ENCODE results near the gene PRSS57. TPM values are rescaled to one million over a fixed set of nuclear protein-coding genes. Genes with fewer than 3 reads are reported as not detected.
A peak's percentile ranks its signal among the peaks of the same experiment; 100 is the strongest.
"Not testable (repeated sequence)": the region's sequence is repeated elsewhere in the genome, so short reads cannot be mapped to it uniquely, and the experiment has no call there.

PRSS57 gene
- total RNA-seq, 2 experiments from 2014 or later = not detected

DNA sequence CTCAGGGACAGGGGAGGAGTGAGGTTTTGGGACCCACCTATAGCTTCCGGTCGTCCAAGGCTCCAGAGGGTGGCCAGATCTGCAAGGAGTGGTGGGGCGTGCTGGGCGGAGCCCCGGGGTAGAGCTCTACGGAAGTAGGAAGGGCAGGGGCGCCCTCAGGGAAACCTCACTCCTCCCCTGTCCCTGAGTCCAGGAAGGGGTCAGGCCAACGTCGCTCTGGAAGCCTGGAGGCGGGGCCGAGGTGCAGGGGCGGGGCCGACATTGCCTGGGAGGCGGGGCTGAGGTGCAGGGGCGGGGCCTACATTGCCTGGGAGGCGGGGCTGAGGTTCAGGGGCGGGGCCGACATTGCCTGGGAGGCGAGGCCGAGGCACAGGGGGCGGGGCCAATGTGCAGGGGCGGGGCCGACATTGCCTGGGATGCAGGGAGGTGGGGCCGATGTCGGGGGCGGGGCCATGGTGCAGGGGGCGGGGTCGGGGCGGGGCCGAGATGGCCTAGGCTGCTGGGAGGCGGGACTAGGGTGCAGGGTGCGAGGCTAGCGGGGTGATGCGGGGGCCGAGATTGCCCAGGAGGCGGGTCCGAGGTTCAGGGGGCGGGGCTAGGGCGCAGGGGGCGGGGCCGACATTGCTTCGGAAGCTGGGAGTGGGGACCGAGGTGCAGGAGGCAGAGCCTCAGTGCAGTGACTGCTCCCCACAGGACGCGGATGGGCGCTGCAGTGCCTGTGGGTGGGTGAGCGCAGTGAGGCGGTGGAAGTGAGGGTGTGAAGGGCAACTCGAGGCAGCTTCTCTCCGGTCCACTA lies 8.6 kb upstream of the PRSS57 start:
- peak; percentile 78 for DNase-seq
- intact Hi-C loops (cut with micrococcal nuclease) = no loop called here
- CTCF ChIA-PET = no interaction called here
- no peak overlapping the region for H3K4me3 Mint-ChIP-seq
- POLR2A ChIA-PET = interaction anchor here (1.0 kb wide), 1 partner anchor 361 kb away, joined by 3 read pairs; no protein-coding TSS in a partner anchor
- no peaks in the 10 kb centered on the region for H3K9me3 Mint-ChIP-seq
- no peak overlapping the region for H3K27ac Mint-ChIP-seq
- H3K4me1 Mint-ChIP-seq (ENCODE audit: low read depth) = peaks cover 8% of the 10 kb centered on the region
- peaks cover 7% of the 10 kb centered on the region for H3K27me3 Mint-ChIP-seq
- no peaks in the 10 kb centered on the region for H3K36me3 Mint-ChIP-seq

DNA sequence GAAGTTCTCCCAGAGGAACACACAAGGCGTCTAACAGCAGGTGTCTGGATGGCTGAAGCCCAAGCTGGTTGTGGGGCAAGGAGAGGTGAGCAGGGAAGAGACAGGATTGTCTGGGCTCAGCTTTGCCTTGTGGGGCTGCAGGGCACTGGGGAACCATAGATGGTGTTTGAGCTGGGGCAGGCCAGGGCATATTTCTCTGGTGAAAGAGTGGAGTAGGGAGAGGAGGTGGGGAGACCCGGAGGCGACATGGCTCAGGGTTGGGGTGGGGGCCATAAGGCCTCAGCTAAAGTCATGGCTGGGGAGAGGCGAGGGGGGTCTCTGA lies 8.0 kb upstream of the PRSS57 start:
- intact Hi-C loops (cut with micrococcal nuclease) = no loop called here
- CTCF ChIA-PET = interaction anchor here (0.6 kb wide), 1 partner anchor 31 kb away, joined by 4 read pairs; no protein-coding TSS in a partner anchor
- no peak overlapping the region for H3K27ac Mint-ChIP-seq
- no peak for DNase-seq
- no peaks in the 10 kb centered on the region for H3K36me3 Mint-ChIP-seq
- POLR2A ChIA-PET = interaction anchor here (1.0 kb wide), 1 partner anchor 362 kb away, joined by 3 read pairs; no protein-coding TSS in a partner anchor
- peak overlapping the region; percentile 16 for H3K4me3 Mint-ChIP-seq
- peaks cover 8% of the 10 kb centered on the region for H3K4me1 Mint-ChIP-seq (ENCODE audit: low read depth)
- no peaks in the 10 kb centered on the region for H3K9me3 Mint-ChIP-seq
- peaks cover 7% of the 10 kb centered on the region for H3K27me3 Mint-ChIP-seq

DNA sequence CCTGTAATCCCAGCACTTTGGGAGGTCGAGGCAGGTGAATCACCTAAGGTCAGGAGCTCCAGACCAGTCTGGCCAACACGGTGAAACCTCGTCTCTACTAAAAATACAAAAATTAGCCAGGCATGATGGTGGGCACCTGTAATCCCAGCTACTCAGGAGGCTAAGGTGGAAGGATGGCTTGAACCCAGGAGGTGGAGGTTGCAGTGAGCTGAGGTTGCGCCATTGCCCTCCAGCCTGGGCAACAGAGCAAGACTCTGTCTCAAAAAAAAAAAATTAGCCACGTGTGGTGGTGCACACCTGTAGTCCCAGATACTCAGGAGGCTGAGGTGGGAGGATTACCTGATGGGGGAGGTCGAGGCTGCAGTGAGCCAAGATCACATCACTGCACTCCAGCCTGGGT lies 7.6 kb upstream of the PRSS57 start:
- POLR2A ChIA-PET = interaction anchor here (1.0 kb wide), 1 partner anchor 362 kb away, joined by 3 read pairs; no protein-coding TSS in a partner anchor
- H3K27me3 Mint-ChIP-seq; H3K4me1 Mint-ChIP-seq (ENCODE audit: low read depth); H3K36me3 Mint-ChIP-seq; H3K27ac Mint-ChIP-seq; DNase-seq; H3K4me3 Mint-ChIP-seq; intact Hi-C loops (cut with micrococcal nuclease); H3K9me3 Mint-ChIP-seq: not testable (repeated sequence)
- CTCF ChIA-PET = interaction anchor here (0.6 kb wide), 1 partner anchor 30 kb away, joined by 4 read pairs; no protein-coding TSS in a partner anchor

DNA sequence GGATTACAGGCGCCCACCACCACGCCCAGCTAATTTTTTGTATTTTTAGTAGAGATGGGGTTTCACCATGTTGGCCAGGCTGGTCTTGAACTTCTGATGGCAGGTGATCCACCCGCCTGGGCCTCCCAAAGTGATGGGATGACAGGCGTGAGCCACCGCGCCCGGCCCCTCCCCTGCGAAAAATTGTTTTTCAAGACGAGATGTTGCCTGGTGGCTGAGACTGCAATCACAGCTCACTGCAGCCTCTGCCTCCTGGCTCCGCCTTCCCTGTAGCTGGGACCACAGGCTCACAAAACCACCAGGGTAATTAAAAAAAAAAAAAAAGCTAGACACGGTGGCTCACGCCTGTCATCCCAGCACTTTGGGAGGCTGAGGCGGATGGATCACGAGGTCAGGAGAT lies 4.6 kb upstream of the PRSS57 start:
- H3K27ac Mint-ChIP-seq; intact Hi-C loops (cut with micrococcal nuclease); H3K9me3 Mint-ChIP-seq; H3K4me1 Mint-ChIP-seq (ENCODE audit: low read depth); H3K4me3 Mint-ChIP-seq; CTCF ChIA-PET; DNase-seq; H3K36me3 Mint-ChIP-seq: not testable (repeated sequence)
- H3K27me3 Mint-ChIP-seq = peaks cover 14% of the 10 kb centered on the region
- POLR2A ChIA-PET = interaction anchor here (0.6 to 0.7 kb wide), 2 partner anchors 22 to 295 kb away, joined by 3 to 4 read pairs; no protein-coding TSS in a partner anchor

DNA sequence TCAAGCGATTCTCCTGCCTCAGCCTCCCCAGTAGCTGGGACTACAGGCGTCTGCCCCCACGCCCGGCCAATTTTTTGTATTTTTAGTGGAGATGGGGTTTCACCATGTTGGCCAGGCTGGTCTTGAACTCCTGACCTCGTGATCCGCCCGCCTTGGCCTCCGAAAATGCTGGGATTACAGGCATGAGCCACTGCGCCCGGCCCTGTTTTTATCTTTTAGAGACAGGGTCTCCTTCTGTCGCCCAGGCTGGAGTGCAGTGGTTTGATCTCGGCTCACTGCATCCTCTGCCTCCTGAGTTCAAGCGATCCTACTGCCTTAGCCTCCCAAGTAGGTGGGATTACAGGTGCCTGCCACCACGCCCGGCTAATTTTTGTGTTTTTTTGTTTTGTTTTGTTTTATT lies 3.3 kb upstream of the PRSS57 start:
- CTCF ChIA-PET; DNase-seq; H3K36me3 Mint-ChIP-seq; H3K4me3 Mint-ChIP-seq; intact Hi-C loops (cut with micrococcal nuclease); H3K27ac Mint-ChIP-seq; POLR2A ChIA-PET; H3K4me1 Mint-ChIP-seq (ENCODE audit: low read depth); H3K9me3 Mint-ChIP-seq: not testable (repeated sequence)
- peaks cover 20% of the 10 kb centered on the region for H3K27me3 Mint-ChIP-seq

DNA sequence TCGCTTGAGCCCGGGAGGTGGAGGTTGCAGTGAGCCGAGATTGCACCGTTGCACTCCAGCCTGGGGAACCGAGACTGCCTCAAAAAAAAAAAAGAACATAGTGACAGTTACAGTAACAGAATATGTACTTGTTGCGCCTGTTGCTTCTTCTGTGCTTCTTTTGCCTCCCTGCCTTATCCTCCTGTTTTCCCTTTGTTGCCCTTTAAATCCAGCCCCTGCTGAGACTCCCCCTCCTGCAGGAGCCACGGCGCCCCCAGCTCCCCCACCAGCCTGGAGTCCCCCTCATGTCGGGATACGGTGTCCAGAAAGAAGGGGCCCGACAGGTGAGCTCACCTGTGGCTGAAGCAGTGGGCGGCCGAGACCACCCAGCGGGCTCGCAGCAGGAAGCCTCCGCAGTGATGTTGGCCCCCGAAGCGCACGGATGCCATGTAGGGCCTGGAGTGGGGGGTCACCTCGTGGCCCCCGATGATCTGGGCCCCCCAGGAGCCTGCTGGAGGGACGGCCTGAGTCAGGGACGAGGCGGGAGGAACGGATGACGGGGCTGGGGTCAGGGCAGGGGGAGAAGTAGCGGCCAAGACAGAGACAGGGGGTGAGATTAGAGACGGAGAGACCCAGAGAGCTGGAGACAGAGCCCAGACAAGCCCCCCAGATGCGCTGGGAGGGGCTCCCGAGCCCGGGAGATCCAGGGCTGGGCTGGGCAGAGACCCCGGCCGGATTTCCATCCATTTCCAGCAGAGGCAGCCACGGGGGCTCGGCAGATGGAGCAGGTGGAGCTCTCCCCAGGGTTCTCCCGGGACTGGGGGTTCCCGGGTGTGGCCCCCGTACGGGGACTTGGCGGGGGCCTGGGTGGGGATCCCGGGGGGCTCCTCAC lies 536 bp downstream of the PRSS57 start:
- intact Hi-C loops (cut with micrococcal nuclease) = no loop called here
- Mint-ChIP-seq H3K4me3 (no peak overlapping the region), H3K9me3 (no peaks in the 10 kb centered on the region), H3K4me1 (ENCODE audit: low read depth) (peaks cover 4% of the 10 kb centered on the region), H3K27ac (no peak overlapping the region), H3K36me3 (no peaks in the 10 kb centered on the region), H3K27me3 (peaks cover 20% of the 10 kb centered on the region)
- ChIA-PET CTCF (interaction anchor here (1.4 kb wide), 1 partner anchor 39 kb away, joined by 3 read pairs; no protein-coding TSS in a partner anchor), POLR2A (no interaction called here)
- no peak for DNase-seq

DNA sequence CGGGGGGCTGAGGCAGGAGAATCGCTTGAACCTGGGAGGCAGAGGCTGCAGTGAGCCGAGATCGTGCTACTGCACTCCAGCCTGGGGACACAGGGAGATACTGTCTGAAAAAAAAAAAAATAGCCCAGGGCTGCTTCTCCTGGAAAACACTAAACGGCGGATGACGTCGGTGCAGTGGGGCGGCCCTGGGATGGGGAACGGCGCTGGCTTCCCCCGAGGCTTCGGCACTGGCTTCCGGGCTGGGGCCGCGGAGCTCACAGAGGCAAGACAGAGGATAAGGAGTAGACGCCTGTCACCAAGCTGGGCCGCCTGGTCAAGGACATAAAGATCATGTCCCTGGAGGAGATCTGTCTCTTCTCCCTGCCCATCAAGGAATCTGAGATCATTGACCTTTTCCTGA lies 5.0 kb downstream of the PRSS57 start:
- intact Hi-C loops (cut with micrococcal nuclease) = no loop called here

DNA sequence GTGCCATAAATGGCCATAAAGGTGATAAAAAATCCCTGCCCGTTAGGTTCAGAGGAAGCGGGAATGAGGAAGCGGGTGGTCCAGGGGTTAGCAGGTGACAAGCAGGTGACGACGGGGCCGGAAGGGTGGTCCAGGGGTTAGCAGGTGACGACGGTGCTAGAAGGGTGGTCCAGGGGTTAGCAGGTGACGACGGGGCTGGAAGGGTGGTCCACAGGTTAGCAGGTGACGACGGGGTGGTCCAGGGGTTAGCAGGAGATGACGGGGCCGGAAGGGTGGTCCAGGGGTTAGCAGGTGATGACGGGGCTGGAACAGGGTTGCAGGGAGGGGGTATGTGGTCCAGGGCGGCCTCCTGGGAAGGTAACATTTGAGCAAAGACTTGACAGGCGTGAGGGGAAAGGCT lies 6.3 kb downstream of the PRSS57 start:
- intact Hi-C loops (cut with micrococcal nuclease) = no loop called here
- Mint-ChIP-seq H3K9me3 (no peaks in the 10 kb centered on the region), H3K27ac (no peak overlapping the region), H3K36me3 (no peaks in the 10 kb centered on the region), H3K4me3 (no peak overlapping the region), H3K27me3 (no peaks in the 10 kb centered on the region), H3K4me1 (ENCODE audit: low read depth) (no peaks in the 10 kb centered on the region)
- ChIA-PET POLR2A (no interaction called here), CTCF (no interaction called here)
- DNase-seq = no peak

More for the DNA sequence above, 5.0 kb downstream of the PRSS57 start:
- Mint-ChIP-seq H3K4me1 (ENCODE audit: low read depth) (peaks cover 2% of the 10 kb centered on the region), H3K27ac (no peak overlapping the region), H3K27me3 (peaks cover 6% of the 10 kb centered on the region), H3K9me3 (no peaks in the 10 kb centered on the region), H3K4me3 (no peak overlapping the region), H3K36me3 (no peaks in the 10 kb centered on the region)
- DNase-seq = no peak
- ChIA-PET CTCF (no interaction called here), POLR2A (no interaction called here)

DNA sequence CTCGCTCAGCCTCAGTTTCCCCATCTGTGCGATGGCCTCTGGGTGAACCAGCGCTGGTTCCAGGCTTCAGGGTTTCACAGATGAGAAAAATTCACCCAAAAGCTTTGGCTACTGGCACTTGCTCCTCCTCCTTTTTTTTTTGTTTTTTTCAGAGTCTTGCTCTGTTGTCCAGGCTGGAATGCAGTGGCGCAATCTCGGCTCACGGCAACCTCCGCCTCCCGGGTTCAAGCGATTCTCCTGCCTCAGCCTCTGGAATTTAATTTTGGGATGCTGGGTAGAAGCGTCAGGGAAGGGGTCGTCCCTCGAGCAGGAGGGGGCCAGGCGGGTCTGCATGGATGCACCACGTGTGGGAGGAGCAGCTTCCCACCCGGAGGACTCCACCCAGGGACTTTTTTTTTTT lies 7.0 kb downstream of the PRSS57 start:
- no peak overlapping the region for H3K4me3 Mint-ChIP-seq
- intact Hi-C loops (cut with micrococcal nuclease) = no loop called here
- H3K9me3 Mint-ChIP-seq = no peaks in the 10 kb centered on the region
- ChIA-PET POLR2A (no interaction called here), CTCF (interaction anchor here (1.0 kb wide), 1 partner anchor 46 kb away, joined by 3 read pairs; no protein-coding TSS in a partner anchor)
- H3K4me1 Mint-ChIP-seq (ENCODE audit: low read depth) = no peaks in the 10 kb centered on the region
- no peaks in the 10 kb centered on the region for H3K27me3 Mint-ChIP-seq
- no peak overlapping the region for H3K27ac Mint-ChIP-seq
- no peaks in the 10 kb centered on the region for H3K36me3 Mint-ChIP-seq
- no peak for DNase-seq

DNA sequence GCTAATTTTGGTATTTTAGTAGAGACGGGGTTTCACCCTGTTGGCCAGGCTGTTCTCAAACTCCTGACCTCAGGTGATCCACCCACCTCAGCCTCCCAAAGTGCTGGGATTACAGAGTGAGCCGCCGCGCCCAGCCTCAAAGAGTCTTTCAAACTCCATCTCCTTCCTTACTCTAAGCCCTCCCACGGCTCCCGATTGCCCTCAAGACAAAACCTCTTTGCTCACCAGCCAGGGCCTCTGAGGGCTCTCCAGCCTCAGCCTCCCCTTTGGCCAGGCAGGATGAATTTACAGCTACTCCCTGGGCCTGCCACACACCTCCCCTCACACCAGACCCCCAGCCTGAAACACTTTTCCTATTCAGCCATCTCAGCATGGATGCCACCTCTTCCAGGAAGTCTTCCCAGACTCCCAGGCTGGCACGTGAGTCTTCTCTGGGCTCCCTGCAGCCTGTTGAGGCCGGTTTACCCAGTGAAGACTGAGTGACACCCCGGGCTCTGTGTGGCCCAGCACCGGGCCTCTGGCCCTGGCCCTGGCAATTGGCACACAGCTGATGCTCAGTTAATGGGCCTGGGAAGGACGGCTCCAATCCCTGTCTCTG lies 7.6 kb downstream of the PRSS57 start:
- Mint-ChIP-seq H3K36me3 (no peaks in the 10 kb centered on the region), H3K27me3 (no peaks in the 10 kb centered on the region), H3K27ac (no peak overlapping the region), H3K9me3 (no peaks in the 10 kb centered on the region), H3K4me3 (no peak overlapping the region), H3K4me1 (ENCODE audit: low read depth) (no peaks in the 10 kb centered on the region)
- POLR2A ChIA-PET = no interaction called here
- intact Hi-C loops (cut with micrococcal nuclease) = no loop called here
- DNase-seq = no peak
- CTCF ChIA-PET = interaction anchor here (1.0 kb wide), 1 partner anchor 47 kb away, joined by 3 read pairs; no protein-coding TSS in a partner anchor

DNA sequence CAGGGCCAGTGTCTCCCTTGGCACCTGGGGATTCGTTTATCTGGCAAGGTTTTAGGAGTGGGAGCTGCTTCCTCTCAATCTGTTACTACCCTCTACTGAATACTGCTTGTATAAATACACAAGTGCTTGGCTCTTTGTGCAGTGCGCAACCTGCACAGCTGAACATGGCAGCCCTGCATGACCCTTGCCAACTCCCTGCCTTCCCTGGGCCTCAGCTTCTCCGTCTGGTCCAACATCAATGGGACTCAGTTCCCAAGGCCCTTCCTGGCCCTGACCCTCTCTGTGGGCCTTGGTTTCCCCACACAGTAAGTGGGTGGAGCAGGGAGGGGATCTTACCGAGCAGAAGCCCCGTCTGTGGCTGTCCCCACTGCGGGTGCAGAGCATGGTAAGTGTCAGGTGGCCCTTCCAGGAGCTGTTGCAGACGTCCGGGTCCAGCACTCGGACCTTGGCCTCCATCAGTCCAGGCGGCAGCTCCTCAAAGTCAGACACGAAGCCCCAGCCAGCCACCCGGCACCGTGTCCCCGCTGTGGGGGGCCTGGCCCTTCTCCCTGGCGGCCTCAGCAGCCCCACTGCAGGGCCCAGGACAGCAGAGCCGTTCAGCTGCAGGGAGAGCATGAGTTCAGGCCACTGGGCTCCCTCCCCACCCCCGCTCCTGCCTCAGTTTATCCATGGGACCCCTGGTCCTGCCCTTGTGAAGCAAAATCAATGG lies 8.5 kb downstream of the PRSS57 start:
- CTCF ChIA-PET = no interaction called here
- H3K9me3 Mint-ChIP-seq = no peaks in the 10 kb centered on the region
- no peaks in the 10 kb centered on the region for H3K27me3 Mint-ChIP-seq
- no peak for DNase-seq
- POLR2A ChIA-PET = no interaction called here
- H3K27ac Mint-ChIP-seq = no peak overlapping the region
- intact Hi-C loops (cut with micrococcal nuclease) = no loop called here
- no peaks in the 10 kb centered on the region for H3K36me3 Mint-ChIP-seq
- H3K4me3 Mint-ChIP-seq = no peak overlapping the region
- no peaks in the 10 kb centered on the region for H3K4me1 Mint-ChIP-seq (ENCODE audit: low read depth)

DNA sequence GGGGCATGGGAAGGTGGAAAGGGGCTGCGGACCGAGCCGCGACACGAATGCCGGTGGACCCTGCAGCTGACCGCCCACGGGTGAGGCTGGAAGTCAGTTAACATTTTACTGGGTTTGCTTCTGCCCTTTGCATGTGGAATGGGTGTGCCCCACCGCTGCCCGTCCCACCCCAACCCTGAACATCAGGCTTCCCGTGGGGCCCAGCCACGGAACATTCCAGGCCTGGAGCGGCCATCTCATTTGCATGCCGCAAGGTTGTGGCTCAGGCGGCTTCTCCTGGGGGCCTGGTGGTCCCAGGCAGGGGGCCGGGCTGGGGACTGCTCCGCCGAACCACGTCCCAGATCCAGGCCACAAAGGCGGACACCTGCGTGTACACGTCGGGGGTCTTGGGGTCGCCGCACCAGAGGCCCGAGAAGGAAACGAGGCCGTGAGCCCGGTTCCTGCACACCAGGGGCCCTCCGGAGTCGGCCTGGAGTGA lies 9.8 kb downstream of the PRSS57 start:
- H3K36me3 Mint-ChIP-seq = no peaks in the 10 kb centered on the region
- H3K27ac Mint-ChIP-seq = no peak overlapping the region
- H3K4me3 Mint-ChIP-seq = no peak overlapping the region
- no peak for DNase-seq
- intact Hi-C loops (cut with micrococcal nuclease) = no loop called here
- no peaks in the 10 kb centered on the region for H3K4me1 Mint-ChIP-seq (ENCODE audit: low read depth)
- H3K27me3 Mint-ChIP-seq = no peaks in the 10 kb centered on the region
- CTCF ChIA-PET = no interaction called here
- H3K9me3 Mint-ChIP-seq = no peaks in the 10 kb centered on the region
- POLR2A ChIA-PET = no interaction called here

Data from activated CD4-positive, alpha-beta memory T cell treated with anti-CD3 and anti-CD28 coated beads for 36 hours (primary cell).